ENCODE data around the gene FOXJ1.

DNA sequence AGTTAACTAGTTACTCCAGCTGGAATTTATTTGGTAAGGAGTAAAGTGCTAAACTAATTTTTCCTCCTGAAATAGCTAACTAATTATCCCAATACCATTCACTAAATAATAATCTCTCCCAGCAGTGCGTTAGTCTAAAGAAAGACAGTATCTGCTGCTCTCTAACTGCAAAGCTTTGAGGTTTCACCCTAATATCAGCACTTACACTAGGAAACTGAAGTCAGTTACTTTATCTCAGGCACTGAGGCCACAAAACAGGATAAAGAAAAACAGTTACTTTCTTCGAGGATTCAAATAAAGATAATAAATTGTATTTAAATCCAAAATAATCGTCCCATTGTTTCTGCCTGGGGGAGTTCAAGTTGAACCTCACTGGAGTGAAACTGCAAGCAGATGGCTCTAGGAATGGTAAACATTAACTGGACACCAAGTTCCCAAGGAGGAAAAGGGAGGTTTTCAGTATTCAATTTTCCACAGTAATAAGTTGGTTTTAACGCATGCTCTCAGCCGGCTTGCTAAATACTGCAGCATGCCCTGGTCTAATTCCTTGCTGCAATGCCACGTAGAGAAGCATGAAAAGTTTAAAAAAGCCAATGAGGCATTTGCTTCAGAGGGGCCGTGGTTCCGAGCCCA is 20.0 kb upstream of the FOXJ1 start:
- TF ChIP-seq, protein P1, sequence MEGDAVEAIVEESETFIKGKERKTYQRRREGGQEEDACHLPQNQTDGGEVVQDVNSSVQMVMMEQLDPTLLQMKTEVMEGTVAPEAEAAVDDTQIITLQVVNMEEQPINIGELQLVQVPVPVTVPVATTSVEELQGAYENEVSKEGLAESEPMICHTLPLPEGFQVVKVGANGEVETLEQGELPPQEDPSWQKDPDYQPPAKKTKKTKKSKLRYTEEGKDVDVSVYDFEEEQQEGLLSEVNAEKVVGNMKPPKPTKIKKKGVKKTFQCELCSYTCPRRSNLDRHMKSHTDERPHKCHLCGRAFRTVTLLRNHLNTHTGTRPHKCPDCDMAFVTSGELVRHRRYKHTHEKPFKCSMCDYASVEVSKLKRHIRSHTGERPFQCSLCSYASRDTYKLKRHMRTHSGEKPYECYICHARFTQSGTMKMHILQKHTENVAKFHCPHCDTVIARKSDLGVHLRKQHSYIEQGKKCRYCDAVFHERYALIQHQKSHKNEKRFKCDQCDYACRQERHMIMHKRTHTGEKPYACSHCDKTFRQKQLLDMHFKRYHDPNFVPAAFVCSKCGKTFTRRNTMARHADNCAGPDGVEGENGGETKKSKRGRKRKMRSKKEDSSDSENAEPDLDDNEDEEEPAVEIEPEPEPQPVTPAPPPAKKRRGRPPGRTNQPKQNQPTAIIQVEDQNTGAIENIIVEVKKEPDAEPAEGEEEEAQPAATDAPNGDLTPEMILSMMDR (IDR thresholded peaks at IDR 0.05): no peak
- TF ChIP-seq POLR2A (IDR thresholded peaks at IDR 0.05) (no peak), POLR2AphosphoS5 (IDR thresholded peaks at IDR 0.05) (no peak)
